ENCODE measurements around the gene FUCA2.
"Not testable (repeated sequence)": the region's sequence is repeated elsewhere in the genome, so short reads cannot be mapped to it uniquely, and the experiment has no call there.

FUCA2 gene

GRCh38 chr6:143536866-143537691 lies 25.6 kb upstream of the FUCA2 start:
- peak in 1 of 2 donors; percentile 39 for DNase-seq (ENCODE audit: extremely low read depth in 1 of 2, low read depth in 1 of 2)

- DNase-seq (ENCODE audit: extremely low read depth in 1 of 2, low read depth in 1 of 2) = peak in 1 of 2 donors; percentile 18
Observed at GRCh38 chr6:143536461-143536865, 24.9 kb upstream of the FUCA2 start.

- no peak for DNase-seq (ENCODE audit: extremely low read depth in 1 of 2, low read depth in 1 of 2)
Observed at GRCh38 chr6:143535189-143535614, 23.7 kb upstream of the FUCA2 start.

GRCh38 chr6:143531720-143532499 lies 20.4 kb upstream of the FUCA2 start:
- DNase-seq (ENCODE audit: extremely low read depth in 1 of 2, low read depth in 1 of 2) = no peak

- no peak for DNase-seq (ENCODE audit: extremely low read depth in 1 of 2, low read depth in 1 of 2)
Observed at GRCh38 chr6:143529095-143529494, 17.6 kb upstream of the FUCA2 start.

- DNase-seq (ENCODE audit: extremely low read depth in 1 of 2, low read depth in 1 of 2) = no peak
Observed at GRCh38 chr6:143528164-143528811, 16.8 kb upstream of the FUCA2 start.

- DNase-seq (ENCODE audit: extremely low read depth in 1 of 2, low read depth in 1 of 2) = no peak
Observed at GRCh38 chr6:143527677-143528076, 16.2 kb upstream of the FUCA2 start.

GRCh38 chr6:143525356-143525755 lies 13.8 kb upstream of the FUCA2 start:
- no peak for DNase-seq (ENCODE audit: extremely low read depth in 1 of 2, low read depth in 1 of 2)

GRCh38 chr6:143522039-143522600 lies 10.6 kb upstream of the FUCA2 start:
- no peak for DNase-seq (ENCODE audit: extremely low read depth in 1 of 2, low read depth in 1 of 2)

GRCh38 chr6:143517447-143517773 lies 5.9 kb upstream of the FUCA2 start:
- no peak for DNase-seq (ENCODE audit: extremely low read depth in 1 of 2, low read depth in 1 of 2)

- no peak for DNase-seq (ENCODE audit: extremely low read depth in 1 of 2, low read depth in 1 of 2)
Observed at GRCh38 chr6:143516690-143517446, 5.3 kb upstream of the FUCA2 start.

GRCh38 chr6:143515766-143516355 lies 4.3 kb upstream of the FUCA2 start:
- DNase-seq (ENCODE audit: extremely low read depth in 1 of 2, low read depth in 1 of 2) = no peak

GRCh38 chr6:143515061-143515760 lies 3.7 kb upstream of the FUCA2 start:
- DNase-seq (ENCODE audit: extremely low read depth in 1 of 2, low read depth in 1 of 2) = no peak

- no peak for DNase-seq (ENCODE audit: extremely low read depth in 1 of 2, low read depth in 1 of 2)
Observed at GRCh38 chr6:143513410-143513809, 1.9 kb upstream of the FUCA2 start.

GRCh38 chr6:143510326-143510725 lies 1.2 kb downstream of the FUCA2 start:
- not testable (repeated sequence) for DNase-seq (ENCODE audit: extremely low read depth in 1 of 2, low read depth in 1 of 2)

- DNase-seq (ENCODE audit: extremely low read depth in 1 of 2, low read depth in 1 of 2) = no peak
Observed at GRCh38 chr6:143507358-143508145, 4.0 kb downstream of the FUCA2 start.

- no peak for DNase-seq (ENCODE audit: extremely low read depth in 1 of 2, low read depth in 1 of 2)
Observed at GRCh38 chr6:143506620-143507019, 4.9 kb downstream of the FUCA2 start.

- no peak for DNase-seq (ENCODE audit: extremely low read depth in 1 of 2, low read depth in 1 of 2)
Observed at GRCh38 chr6:143506199-143506598, 5.3 kb downstream of the FUCA2 start.

- no peak for DNase-seq (ENCODE audit: extremely low read depth in 1 of 2, low read depth in 1 of 2)
Observed at GRCh38 chr6:143505537-143505936, 6.0 kb downstream of the FUCA2 start.

Data from activated CD8-positive, alpha-beta memory T cell treated with anti-CD3 and anti-CD28 coated beads for 1 hour (primary cell).